Naive B cell (primary cell): ENCODE data around the gene CLCNKB. TPM values are rescaled to one million over a fixed set of nuclear protein-coding genes. Genes with fewer than 3 reads are reported as not detected.
A peak's percentile ranks its signal among the peaks of the same experiment; 100 is the strongest.

Source experiments
- ATAC-seq, 2 donors: fragments of 150-1000 bp; cut with Tn5 transposase; 2 replicates each; pipeline ENCODE4 v1.10.0; 2021; ENCODE audit warnings: low read depth in 2 of 2, mild to moderate bottlenecking in 2 of 2, moderate library complexity in 2 of 2
- DNase-seq: peaks from one replicate; pipeline ENCODE4 v3.0.0; 2022
- H3K27ac Mint-ChIP-seq, 6 donors: one replicate each; pipeline ENCODE4 v1.8.0; 2020 to 2022; ENCODE audit warnings: mild to moderate bottlenecking in 6 of 6, mixed read lengths in 6 of 6, moderate library complexity in 5 of 6, inconsistent platforms in 2 of 6
- H3K27me3 Mint-ChIP-seq, 3 donors: one replicate each; pipeline ENCODE4 v1.8.0; 2021 to 2022; ENCODE audit warnings: mixed read lengths in 3 of 3, mild to moderate bottlenecking in 1 of 3
- H3K36me3 Mint-ChIP-seq, 2 donors: one replicate each; pipeline ENCODE4 v1.8.0; 2020 to 2022; ENCODE audit warnings: mixed read lengths in 2 of 2, inconsistent platforms in 1 of 2, mild to moderate bottlenecking in 1 of 2
- H3K4me1 Mint-ChIP-seq, 3 donors: one replicate each; pipeline ENCODE4 v1.8.0; 2020 to 2022; ENCODE audit warnings: mixed read lengths in 3 of 3, inconsistent platforms in 1 of 3, mild to moderate bottlenecking in 1 of 3, moderate library complexity in 1 of 3
- H3K4me3 Mint-ChIP-seq, 8 donors: one replicate each; pipeline ENCODE4 v1.8.0; 2020 to 2022; ENCODE audit warnings: mild to moderate bottlenecking in 8 of 8, mixed read lengths in 8 of 8, moderate library complexity in 8 of 8, inconsistent platforms in 2 of 8
- H3K9me3 Mint-ChIP-seq, 7 donors: one replicate each; pipeline ENCODE4 v1.8.0; 2020 to 2022; ENCODE audit warnings: mixed read lengths in 7 of 7, mild to moderate bottlenecking in 5 of 7, inconsistent platforms in 2 of 7, moderate library complexity in 1 of 7
- polyA plus RNA-seq, 6 donors: library from polyadenylated mRNA; unstranded; fragments of 300-500 nt; fragmentation: Illumina TruSeq; gene quantifications; one replicate each; pipeline ENCODE4 v1.2.3, GENCODE V29; 2021; ENCODE audit warnings: low read depth in 6 of 6

CLCNKB gene
- polyA plus RNA-seq, 6 donors from 2014 or later: not detected

GRCh38 chr1:16094453-16095158, 51.0 kb downstream of the CLCNKB start:
- Mint-ChIP-seq H3K36me3 (no peaks in the 10 kb centered on the region), H3K27ac (no peak overlapping the region), H3K4me1 (no peaks in the 10 kb centered on the region), H3K9me3 (peaks cover 0 to 3% (median 0%) of the 10 kb centered on the region in 7 donors), H3K4me3 (no peak overlapping the region), H3K27me3 (peaks cover 11 to 53% (median 52%) of the 10 kb centered on the region in 3 donors)
- DNase-seq: no peak
- ATAC-seq: no peak

GRCh38 chr1:16095447-16095846, 51.9 kb downstream of the CLCNKB start:
- Mint-ChIP-seq H3K4me3 (peak overlapping the region in 1 of 8 donors; percentile 10), H3K27me3 (peaks cover 15 to 57% (median 46%) of the 10 kb centered on the region in 3 donors)
- no peak for DNase-seq

DNA sequence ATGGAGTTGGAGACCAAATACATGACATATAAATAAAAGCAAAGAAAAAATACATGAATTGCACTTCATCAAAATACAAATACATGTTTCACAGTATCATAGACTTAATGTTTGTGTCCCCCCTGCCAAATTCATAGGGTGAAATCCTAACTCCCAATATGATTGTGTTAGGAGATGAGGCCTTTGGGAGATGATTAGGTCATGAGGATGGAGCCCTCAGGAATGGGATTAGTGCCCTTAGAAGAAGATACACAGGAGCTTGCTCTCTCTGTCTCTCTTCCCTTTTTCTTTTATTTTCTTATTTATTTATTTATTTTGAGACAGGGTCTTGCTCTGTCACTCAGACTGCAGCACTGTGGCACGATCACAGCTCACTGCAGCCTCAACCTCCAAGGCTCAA, 55.8 kb downstream of the CLCNKB start:
- Mint-ChIP-seq H3K27ac (no peak overlapping the region), H3K9me3 (peaks cover 0 to 19% (median 13%) of the 10 kb centered on the region in 7 donors), H3K4me1 (no peaks in the 10 kb centered on the region), H3K36me3 (no peaks in the 10 kb centered on the region), H3K4me3 (no peak overlapping the region), H3K27me3 (peaks cover 18 to 66% (median 29%) of the 10 kb centered on the region in 3 donors)
- ATAC-seq (no peak), DNase-seq (no peak)

More at GRCh38 chr1:16095447-16095846, 51.9 kb downstream of the CLCNKB start:
- Mint-ChIP-seq H3K36me3 (no peaks in the 10 kb centered on the region), H3K27ac (no peak overlapping the region), H3K9me3 (peaks cover 0 to 3% (median 0%) of the 10 kb centered on the region in 7 donors), H3K4me1 (no peaks in the 10 kb centered on the region)
- no peak for ATAC-seq

DNA sequence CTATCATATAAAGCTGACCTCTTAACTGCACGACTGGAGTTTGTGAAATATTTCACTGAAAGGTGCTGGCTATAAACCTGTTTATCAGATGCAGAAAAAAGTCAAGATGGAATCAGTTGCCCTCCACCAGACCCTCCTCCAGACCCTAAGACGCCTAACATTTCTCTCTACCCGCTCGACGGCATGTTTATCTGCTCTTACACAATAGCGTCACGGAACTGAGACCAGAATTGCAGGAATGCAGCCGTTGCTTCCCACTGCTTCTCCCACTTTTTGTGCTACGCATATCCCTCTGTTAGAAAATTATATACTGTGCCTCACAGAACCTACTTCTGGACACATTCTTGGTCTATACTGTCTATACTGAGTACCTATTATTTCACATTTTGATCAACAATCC, 58.0 kb downstream of the CLCNKB start:
- H3K27me3 Mint-ChIP-seq: peaks cover 13 to 54% (median 22%) of the 10 kb centered on the region in 3 donors
- H3K4me3 Mint-ChIP-seq: no peak overlapping the region
- no peak overlapping the region for H3K27ac Mint-ChIP-seq
- peaks cover 0 to 26% (median 16%) of the 10 kb centered on the region in 7 donors for H3K9me3 Mint-ChIP-seq
- no peak for ATAC-seq
- no peaks in the 10 kb centered on the region for H3K36me3 Mint-ChIP-seq
- no peaks in the 10 kb centered on the region for H3K4me1 Mint-ChIP-seq
- no peak for DNase-seq

Other genes with a start within 250 kb of the CLCNKB start
- 1 to 10 TPM in 3 of 6 donors, under 1 TPM in 3; 0.11 to 1.3 (median 0.94) TPM for gene UQCRHL, start 236.1 kb upstream of the CLCNKB start, polyA plus RNA-seq
- 10 to 100 TPM in 4 of 6 donors, 1 to 10 TPM in 1, under 1 TPM in 1; 0.96 to 63.0 (median 11.5) TPM for gene SPEN, start 196.1 kb upstream of the CLCNKB start, polyA plus RNA-seq
- 10 to 100 TPM in 3 of 6 donors, 1 to 10 TPM in 3; 3.6 to 34.9 (median 10.0) TPM for gene ZBTB17, start 67.7 kb upstream of the CLCNKB start, polyA plus RNA-seq
- not detected for gene SRARP, start 39.5 kb upstream of the CLCNKB start, polyA plus RNA-seq
- gene HSPB7, start 25.7 kb upstream of the CLCNKB start, polyA plus RNA-seq: not detected
- not detected for gene CLCNKA, start 21.7 kb upstream of the CLCNKB start, polyA plus RNA-seq
- not detected for gene FAM131C, start 29.9 kb downstream of the CLCNKB start, polyA plus RNA-seq
- gene EPHA2, start 112.3 kb downstream of the CLCNKB start, polyA plus RNA-seq: not detected
- gene ARHGEF19, start 168.9 kb downstream of the CLCNKB start, polyA plus RNA-seq: 10 to 100 TPM in 2 of 6 donors, 1 to 10 TPM in 4; 7.0 to 10.8 (median 8.1) TPM
- gene CPLANE2, start 193.4 kb downstream of the CLCNKB start, polyA plus RNA-seq: 1 to 10 TPM; 2.3 to 6.3 (median 3.7) TPM